Endothelial cell of umbilical vein (primary cell): Measurements from ENCODE around the gene HELQ. TPM values are rescaled to one million over a fixed set of nuclear protein-coding genes. Genes with fewer than 3 reads are reported as not detected.

Experiments
- BruUV-seq: library from RNA; stranded (reverse); fragments of 400-500 nt; replicated peaks from 2 replicates; lab custom pipeline; 2021; lab: Mats Ljungman, UMichigan
- CTCF ChIA-PET: fragments of 300-600, 350-600 bp; sonication (Branson Sonifier 250); formaldehyde crosslinking; loops from one replicate; lab custom pipeline; 2021; ENCODE audit warnings: antibody characterized with exemption, inconsistent platforms; lab: Charles Lee
- POLR2A ChIA-PET: fragments of 300-600, 350-600 bp; sonication (Branson Sonifier 250); formaldehyde crosslinking; loops from one replicate; lab custom pipeline; 2021; ENCODE audit warnings: antibody characterized with exemption, inconsistent platforms; lab: Charles Lee
- DNase-seq: peaks from one replicate; pipeline ENCODE4 v3.0.0-alpha.2; 2011; ENCODE audit warnings: low read depth, low spot score
- FAIRE-seq: peaks from 2 replicates; lab custom pipeline; 2011; peaks lifted over from hg19 to GRCh38; lab: Jason Lieb, UNC
- H2AFZ ChIP-seq: 2 replicates; pipeline ENCODE4 v1.6.0; 2012; ENCODE audit warnings: low read depth, low read length, control low read depth, inconsistent platforms
- H3K27ac ChIP-seq: 2 replicates; pipeline ENCODE4 v1.5.1; 2011; ENCODE audit warnings: low read depth, mild to moderate bottlenecking, control low read depth, low read length, moderate library complexity; ENCODE audit not compliant: insufficient read depth
- H3K27me3 ChIP-seq, 2 experiments: 2 replicates each; pipeline versions ENCODE4 v1.6.0 to v1.6.1; 2011; ENCODE audit warnings: low read length in 2 of 2, mixed read lengths in 1 of 2; ENCODE audit not compliant: control insufficient read depth in 2 of 2, insufficient read depth in 2 of 2
- H3K36me3 ChIP-seq, 2 experiments: 2 replicates in 1 of 2; 3 replicates in 1 of 2; pipeline ENCODE4 v1.5.1; 2011; ENCODE audit warnings: low read length in 2 of 2, mild to moderate bottlenecking in 1 of 2, moderate library complexity in 1 of 2; ENCODE audit not compliant: control insufficient read depth in 2 of 2, insufficient read depth in 2 of 2; ENCODE audit errors: extremely low read depth in 1 of 2
- H3K4me1 ChIP-seq: 3 replicates; pipeline ENCODE4 v1.5.1; 2011; ENCODE audit warnings: mild to moderate bottlenecking, low read length; ENCODE audit not compliant: control insufficient read depth, insufficient read depth; ENCODE audit errors: extremely low read depth
- H3K4me2 ChIP-seq: 2 replicates; pipeline ENCODE4 v1.6.1; 2011; ENCODE audit warnings: low read length, control low read depth, mixed read lengths; ENCODE audit not compliant: insufficient read depth
- H3K4me3 ChIP-seq, 3 experiments: fragments of 200-600 bp in 1 of 3; sonication (generic), shearing (Covaris generic) in 1 of 3; replicated peaks in 1 of 3; 2 replicates each; pipeline ENCODE4 v1.5.1; 2011 to 2016; ENCODE audit warnings: control low read depth in 3 of 3, low read length in 3 of 3, mild to moderate bottlenecking in 2 of 3, inconsistent platforms in 1 of 3, low read depth in 1 of 3, moderate library complexity in 1 of 3; ENCODE audit not compliant: insufficient read depth in 1 of 3
- H3K79me2 ChIP-seq: 2 replicates; pipeline ENCODE4 v1.6.0; 2012; ENCODE audit warnings: low read length, inconsistent platforms; ENCODE audit not compliant: control insufficient read depth, insufficient read depth
- H3K9ac ChIP-seq: replicated peaks from 2 replicates; pipeline ENCODE3; 2011; ENCODE audit warnings: low read length, control low read depth; ENCODE audit not compliant: insufficient read depth; ENCODE audit errors: extremely low read depth
- H3K9me1 ChIP-seq: replicated peaks from 3 replicates; pipeline ENCODE4 v1.6.0; 2011; ENCODE audit warnings: mild to moderate bottlenecking, low read length; ENCODE audit not compliant: control insufficient read depth, insufficient read depth; ENCODE audit errors: extremely low read depth
- H3K9me3 ChIP-seq: replicated peaks from 2 replicates; pipeline ENCODE4 v1.5.1; 2012; ENCODE audit warnings: low read length, inconsistent platforms; ENCODE audit not compliant: control insufficient read depth, insufficient read depth
- H4K20me1 ChIP-seq: replicated peaks from 2 replicates; pipeline ENCODE3; 2011; ENCODE audit warnings: mild to moderate bottlenecking, low read length; ENCODE audit not compliant: control insufficient read depth, insufficient read depth; ENCODE audit errors: extremely low read depth
- JUN ChIP-seq: IDR thresholded peaks from 2 replicates; pipeline ENCODE4 v1.6.1; 2011; ENCODE audit warnings: borderline replicate concordance, low read depth; ENCODE audit not compliant: insufficient read length, insufficient read depth
- dilution Hi-C: fragments of 300-500 bp; cut with MboI; formaldehyde crosslinking; loops from one replicate; pipeline ENCODE4 v1.15.0; 2019; ENCODE audit warnings: low sequenced_read_pairs; ENCODE audit not compliant: extremely low pct_ligation_motif_present
- intact Hi-C: fragments of 100-400 bp; cut with micrococcal nuclease; formaldehyde crosslinking; loops from one replicate; pipeline ENCODE4 v1.10.0; 2022
- polyA plus RNA-seq, 4 experiments: library from polyadenylated mRNA; depleted of rRNA in 3 of 4; stranded (reverse) in 3 of 4; unstranded in 1 of 4; fragments of >200 nt; gene quantifications; 2 replicates each; pipeline versions ENCODE4 v1.2.1 to v1.2.3, GENCODE V29; 2011 to 2012; ENCODE audit warnings: missing spikeins in 1 of 4
- small RNA-seq: library from RNA; depleted of rRNA; stranded (forward); fragments of <200 nt; gene quantifications from one replicate; pipeline ENCODE3, GENCODE V24; 2012; ENCODE audit warnings: low replicate concordance, low read depth; ENCODE audit not compliant: insufficient read depth, insufficient read length
- total RNA-seq: library from RNA; stranded (reverse); gene quantifications from 2 replicates; pipeline ENCODE4 v1.2.3, GENCODE V29; 2021
- TF ChIP-seq, protein P1 (sequence below), 2 donors: IDR thresholded peaks; 1 replicate in 1 of 2; 2 replicates in 1 of 2; pipeline ENCODE4 v1.5.1; 2011; ENCODE audit warnings: low read length in 2 of 2, mild to moderate bottlenecking in 2 of 2, moderate library complexity in 2 of 2, control low read depth in 1 of 2, inconsistent platforms in 1 of 2, low read depth in 1 of 2; ENCODE audit not compliant: insufficient read depth in 1 of 2; ENCODE audit errors: extremely low read depth in 1 of 2

Gene HELQ
- total and polyA plus RNA-seq, 2 donors (not counting 3 experiments of a cell fraction or from before 2014, with no cell fraction given), result 8.7 to 11.1 TPM

- no TSS peak for BruUV-seq
- no peak overlapping the region for H3K4me3 ChIP-seq
- H2AFZ ChIP-seq, result peak overlapping the region; percentile 38
- no peaks in the 10 kb centered on the region for H3K79me2 ChIP-seq
- H3K4me1 ChIP-seq, result peaks cover 27% of the 10 kb centered on the region
- peak; percentile 52 for TF ChIP-seq JUN
- TF ChIP-seq, protein P1, sequence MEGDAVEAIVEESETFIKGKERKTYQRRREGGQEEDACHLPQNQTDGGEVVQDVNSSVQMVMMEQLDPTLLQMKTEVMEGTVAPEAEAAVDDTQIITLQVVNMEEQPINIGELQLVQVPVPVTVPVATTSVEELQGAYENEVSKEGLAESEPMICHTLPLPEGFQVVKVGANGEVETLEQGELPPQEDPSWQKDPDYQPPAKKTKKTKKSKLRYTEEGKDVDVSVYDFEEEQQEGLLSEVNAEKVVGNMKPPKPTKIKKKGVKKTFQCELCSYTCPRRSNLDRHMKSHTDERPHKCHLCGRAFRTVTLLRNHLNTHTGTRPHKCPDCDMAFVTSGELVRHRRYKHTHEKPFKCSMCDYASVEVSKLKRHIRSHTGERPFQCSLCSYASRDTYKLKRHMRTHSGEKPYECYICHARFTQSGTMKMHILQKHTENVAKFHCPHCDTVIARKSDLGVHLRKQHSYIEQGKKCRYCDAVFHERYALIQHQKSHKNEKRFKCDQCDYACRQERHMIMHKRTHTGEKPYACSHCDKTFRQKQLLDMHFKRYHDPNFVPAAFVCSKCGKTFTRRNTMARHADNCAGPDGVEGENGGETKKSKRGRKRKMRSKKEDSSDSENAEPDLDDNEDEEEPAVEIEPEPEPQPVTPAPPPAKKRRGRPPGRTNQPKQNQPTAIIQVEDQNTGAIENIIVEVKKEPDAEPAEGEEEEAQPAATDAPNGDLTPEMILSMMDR (IDR thresholded peaks at IDR 0.05; ENCODE audit: extremely low read depth in 1 of 2, insufficient read depth in 1 of 2, low read depth in 1 of 2, low read length in 2 of 2), result no peak
- dilution Hi-C loops, result no loop called here
- intact Hi-C loops, result loop anchor here (5.0 kb wide), 1 partner anchor 274 kb away; no protein-coding TSS in a partner anchor
- peak overlapping the region; percentile 46 for H3K4me2 ChIP-seq
- no peaks in the 10 kb centered on the region for H3K27me3 ChIP-seq
- POLR2A ChIA-PET, result no interaction called here
- peak; percentile 53 for DNase-seq
- peak; percentile 18 for FAIRE-seq
- no peaks in the 10 kb centered on the region for H4K20me1 ChIP-seq
- H3K27ac ChIP-seq, result peak overlapping the region; percentile 54
- no peak overlapping the region for H3K9ac ChIP-seq
- no peaks in the 10 kb centered on the region for H3K36me3 ChIP-seq
- no peaks in the 10 kb centered on the region for H3K9me1 ChIP-seq
- CTCF ChIA-PET, result interaction anchor here (1.5 to 2.5 kb wide), 4 partner anchors 10 to 132 kb away, joined by 4 to 13 read pairs (median 6); partner anchors contain the start of gene COQ2
- no peaks in the 10 kb centered on the region for H3K9me3 ChIP-seq
Measured at GRCh38 chr4:83358410-83358809, 97.2 kb downstream of the HELQ start.

Small RNAs within 50 kb of the gene (small RNA-seq; reads per million reads assigned to genes)
- gene AC114781.5, result not detected

Other genes with a start within 250 kb of the HELQ start
- gene COQ2, start 171.0 kb downstream of the HELQ start, total RNA-seq, result 26.4 and 28.0 TPM in 2 replicates
- gene COQ2, start 171.0 kb downstream of the HELQ start, polyA plus RNA-seq, result 20.5 and 25.5 TPM in 2 replicates
- gene HPSE, start 121.0 kb downstream of the HELQ start, total RNA-seq, result 6.6 and 7.0 TPM in 2 replicates
- gene HPSE, start 121.0 kb downstream of the HELQ start, polyA plus RNA-seq, result 3.5 and 3.7 TPM in 2 replicates
- 58.4 and 64.8 TPM in 2 replicates for gene MRPS18C, start 235 bp upstream of the HELQ start, total RNA-seq
- gene MRPS18C, start 235 bp upstream of the HELQ start, polyA plus RNA-seq, result 14.0 and 22.2 TPM in 2 replicates
- 14.0 and 16.7 TPM in 2 replicates for gene ABRAXAS1, start 29.3 kb upstream of the HELQ start, total RNA-seq
- gene ABRAXAS1, start 29.3 kb upstream of the HELQ start, polyA plus RNA-seq, result 4.4 and 5.5 TPM in 2 replicates
- gene GPAT3, start 80.3 kb upstream of the HELQ start, total RNA-seq, result 2.1 and 3.1 TPM in 2 replicates
- gene GPAT3, start 80.3 kb upstream of the HELQ start, polyA plus RNA-seq, result 0.21 and 0.36 TPM in 2 replicates